Calu3 (cell line): ENCODE results near the gene PDS5A. TPM values are rescaled to one million over a fixed set of nuclear protein-coding genes. Genes with fewer than 3 reads are reported as not detected.
"Not testable (repeated sequence)": the region's sequence is repeated elsewhere in the genome, so short reads cannot be mapped to it uniquely, and the experiment has no call there.

ENCODE experiments used
- BruUV-seq: library from RNA; stranded (reverse); fragments of 400-500 nt; replicated peaks from 2 replicates; lab custom pipeline; 2021; lab: Mats Ljungman, UMichigan
- CTCF ChIA-PET: fragments of 300-600 bp; sonication (Branson Sonifier 250); formaldehyde crosslinking; loops from one replicate; lab custom pipeline; 2022; ENCODE audit warnings: antibody characterized with exemption; lab: Charles Lee
- DNase-seq: peaks from one replicate; pipeline ENCODE4 v3.0.0; 2022
- H3K27ac Mint-ChIP-seq: one replicate; pipeline ENCODE4 v1.8.0; 2022; ENCODE audit warnings: mixed read lengths; ENCODE audit not compliant: unreplicated experiment
- H3K27me3 Mint-ChIP-seq: one replicate; pipeline ENCODE4 v1.8.0; 2022; ENCODE audit warnings: mixed read lengths; ENCODE audit not compliant: unreplicated experiment
- H3K36me3 Mint-ChIP-seq: one replicate; pipeline ENCODE4 v1.8.0; 2022; ENCODE audit warnings: mild to moderate bottlenecking, moderate library complexity, mixed read lengths; ENCODE audit not compliant: insufficient read depth, unreplicated experiment
- H3K4me1 Mint-ChIP-seq: one replicate; pipeline ENCODE4 v1.8.0; 2022; ENCODE audit warnings: mild to moderate bottlenecking, low read depth, mixed read lengths; ENCODE audit not compliant: unreplicated experiment
- H3K4me3 Mint-ChIP-seq: one replicate; pipeline ENCODE4 v1.8.0; 2022; ENCODE audit warnings: mild to moderate bottlenecking, low read depth, moderate library complexity, mixed read lengths; ENCODE audit not compliant: unreplicated experiment
- H3K9me3 Mint-ChIP-seq: one replicate; pipeline ENCODE4 v1.8.0; 2022; ENCODE audit warnings: low read depth, mixed read lengths; ENCODE audit not compliant: unreplicated experiment
- intact Hi-C: fragments of 100-400 bp; cut with micrococcal nuclease; formaldehyde crosslinking; loops from one replicate; pipeline ENCODE4 v1.10.0; 2022; ENCODE audit not compliant: unreplicated experiment
- total RNA-seq: library from RNA; stranded (reverse); gene quantifications from 2 replicates; pipeline ENCODE4 v1.2.3, GENCODE V29; 2022
- TF ChIP-seq, protein P1 (sequence below): fragments of 200-600 bp; IDR thresholded peaks from one replicate; pipeline ENCODE4 v1.8.0; 2022; ENCODE audit warnings: antibody characterized with exemption; ENCODE audit not compliant: unreplicated experiment

Gene PDS5A
- total RNA-seq, 1 experiment from 2014 or later: 49.1 TPM

DNA sequence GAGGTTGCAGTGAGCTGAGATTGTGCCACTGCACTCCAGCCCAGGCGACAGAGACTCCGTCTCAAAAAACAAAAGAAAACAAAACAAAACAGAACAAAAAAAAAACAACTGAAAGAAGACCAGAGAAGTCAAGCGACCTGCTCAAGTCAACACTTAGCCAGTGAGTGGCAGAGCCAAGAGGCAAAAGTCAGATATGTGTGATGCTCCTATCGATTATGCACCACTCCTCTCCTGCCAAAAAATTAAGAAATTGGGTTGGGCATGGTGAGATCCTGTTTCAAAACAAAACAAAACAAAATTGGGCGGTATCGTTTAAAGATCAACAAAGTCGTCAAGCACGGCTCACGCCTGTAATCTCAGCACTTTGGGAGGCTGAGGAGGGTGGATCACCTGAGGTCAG is 137.7 kb downstream of the PDS5A start:
- H3K4me1 Mint-ChIP-seq: no peaks in the 10 kb centered on the region
- no TSS peak for BruUV-seq
- H3K4me3 Mint-ChIP-seq: no peak overlapping the region
- DNase-seq: no peak
- no peaks in the 10 kb centered on the region for H3K9me3 Mint-ChIP-seq
- peaks cover 25% of the 10 kb centered on the region for H3K36me3 Mint-ChIP-seq
- intact Hi-C loops: no loop called here
- CTCF ChIA-PET: no interaction called here
- TF ChIP-seq, protein P1, sequence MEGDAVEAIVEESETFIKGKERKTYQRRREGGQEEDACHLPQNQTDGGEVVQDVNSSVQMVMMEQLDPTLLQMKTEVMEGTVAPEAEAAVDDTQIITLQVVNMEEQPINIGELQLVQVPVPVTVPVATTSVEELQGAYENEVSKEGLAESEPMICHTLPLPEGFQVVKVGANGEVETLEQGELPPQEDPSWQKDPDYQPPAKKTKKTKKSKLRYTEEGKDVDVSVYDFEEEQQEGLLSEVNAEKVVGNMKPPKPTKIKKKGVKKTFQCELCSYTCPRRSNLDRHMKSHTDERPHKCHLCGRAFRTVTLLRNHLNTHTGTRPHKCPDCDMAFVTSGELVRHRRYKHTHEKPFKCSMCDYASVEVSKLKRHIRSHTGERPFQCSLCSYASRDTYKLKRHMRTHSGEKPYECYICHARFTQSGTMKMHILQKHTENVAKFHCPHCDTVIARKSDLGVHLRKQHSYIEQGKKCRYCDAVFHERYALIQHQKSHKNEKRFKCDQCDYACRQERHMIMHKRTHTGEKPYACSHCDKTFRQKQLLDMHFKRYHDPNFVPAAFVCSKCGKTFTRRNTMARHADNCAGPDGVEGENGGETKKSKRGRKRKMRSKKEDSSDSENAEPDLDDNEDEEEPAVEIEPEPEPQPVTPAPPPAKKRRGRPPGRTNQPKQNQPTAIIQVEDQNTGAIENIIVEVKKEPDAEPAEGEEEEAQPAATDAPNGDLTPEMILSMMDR: no peak
- no peak overlapping the region for H3K27ac Mint-ChIP-seq
- no peaks in the 10 kb centered on the region for H3K27me3 Mint-ChIP-seq

DNA sequence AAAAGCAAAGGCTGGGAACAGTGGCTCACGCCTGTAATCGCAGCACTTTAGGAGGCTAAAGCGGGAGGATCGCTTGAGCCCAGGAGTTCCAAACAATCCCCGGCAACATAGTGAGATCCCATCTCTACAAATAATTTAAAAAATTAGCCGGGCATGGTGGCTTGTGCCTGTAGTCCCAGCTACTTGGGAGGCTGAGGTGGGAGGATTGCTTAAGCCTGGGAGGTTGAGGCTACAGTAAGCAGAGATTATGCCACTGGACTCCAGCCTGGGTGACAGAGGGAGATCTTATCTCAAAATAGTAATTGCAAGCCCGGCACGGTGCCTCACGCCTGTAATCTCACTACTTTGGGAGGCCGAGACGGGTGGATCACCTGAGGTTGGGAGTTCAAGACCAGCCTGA is 139.3 kb downstream of the PDS5A start:
- H3K36me3 Mint-ChIP-seq: peaks cover 25% of the 10 kb centered on the region
- DNase-seq, H3K27ac Mint-ChIP-seq, BruUV-seq, H3K9me3 Mint-ChIP-seq, intact Hi-C loops, H3K27me3 Mint-ChIP-seq, H3K4me1 Mint-ChIP-seq, H3K4me3 Mint-ChIP-seq: not testable (repeated sequence)
- CTCF ChIA-PET: interaction anchor here (0.7 kb wide), 1 partner anchor 399 kb away, joined by 3 read pairs; no protein-coding TSS in a partner anchor

DNA sequence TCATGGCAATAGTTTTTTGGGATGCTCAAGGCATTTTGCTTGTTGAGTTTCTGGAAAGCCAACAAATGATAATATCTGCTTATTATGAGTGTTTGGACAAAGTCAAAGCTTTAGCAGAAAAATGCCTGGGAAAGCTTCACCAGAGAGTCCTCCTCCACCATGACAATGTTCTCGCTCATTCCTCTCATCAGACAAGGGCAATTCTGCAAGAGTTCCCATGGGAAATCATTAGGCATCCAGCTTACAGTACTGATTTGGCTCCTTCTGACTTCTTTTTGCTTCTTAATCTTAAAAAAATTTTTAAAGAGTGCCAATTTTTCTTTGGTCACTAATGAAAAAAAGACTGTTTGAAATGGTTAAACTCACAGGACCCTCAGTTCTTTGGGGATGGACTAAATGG is 143.4 kb downstream of the PDS5A start:
- no peak overlapping the region for H3K4me3 Mint-ChIP-seq

DNA sequence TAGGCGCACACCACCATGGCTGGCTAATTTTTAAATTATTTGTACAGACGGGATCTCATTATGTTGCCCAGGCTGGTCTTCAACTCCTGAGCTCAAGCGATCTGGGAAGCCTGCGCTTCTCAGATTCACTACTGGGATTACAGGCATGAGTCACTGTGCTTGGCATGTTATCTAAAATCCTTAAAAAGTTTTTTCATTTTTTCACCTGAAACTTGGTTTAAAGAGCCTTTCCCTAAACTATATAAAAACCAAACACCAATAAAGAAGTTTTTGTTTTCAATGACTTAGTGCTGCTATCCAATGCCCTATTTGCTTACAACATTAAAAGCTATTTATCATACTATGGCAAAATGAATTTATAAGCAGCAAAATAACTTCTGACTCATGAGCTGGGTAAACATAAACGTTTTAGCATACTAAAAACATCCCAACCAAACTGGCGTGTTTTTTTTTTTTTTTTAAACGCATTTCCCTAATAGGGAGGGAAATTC is 151.9 kb downstream of the PDS5A start:
- CTCF ChIA-PET: no interaction called here
- no peak for DNase-seq
- H3K27me3 Mint-ChIP-seq: no peaks in the 10 kb centered on the region
- no TSS peak for BruUV-seq
- TF ChIP-seq, protein P1: no peak
- H3K4me3 Mint-ChIP-seq: no peak overlapping the region
- intact Hi-C loops: no loop called here
- H3K9me3 Mint-ChIP-seq: no peaks in the 10 kb centered on the region
- peaks cover 10% of the 10 kb centered on the region for H3K4me1 Mint-ChIP-seq
- peaks cover 4% of the 10 kb centered on the region for H3K36me3 Mint-ChIP-seq
- no peak overlapping the region for H3K27ac Mint-ChIP-seq

More for the DNA sequence above, 143.4 kb downstream of the PDS5A start:
- Mint-ChIP-seq H3K9me3 (no peaks in the 10 kb centered on the region), H3K27ac (no peak overlapping the region), H3K27me3 (no peaks in the 10 kb centered on the region), H3K4me1 (no peaks in the 10 kb centered on the region), H3K36me3 (peaks cover 14% of the 10 kb centered on the region)
- TF ChIP-seq, protein P1: no peak
- no TSS peak for BruUV-seq
- intact Hi-C loops: no loop called here
- no peak for DNase-seq
- CTCF ChIA-PET: no interaction called here

DNA sequence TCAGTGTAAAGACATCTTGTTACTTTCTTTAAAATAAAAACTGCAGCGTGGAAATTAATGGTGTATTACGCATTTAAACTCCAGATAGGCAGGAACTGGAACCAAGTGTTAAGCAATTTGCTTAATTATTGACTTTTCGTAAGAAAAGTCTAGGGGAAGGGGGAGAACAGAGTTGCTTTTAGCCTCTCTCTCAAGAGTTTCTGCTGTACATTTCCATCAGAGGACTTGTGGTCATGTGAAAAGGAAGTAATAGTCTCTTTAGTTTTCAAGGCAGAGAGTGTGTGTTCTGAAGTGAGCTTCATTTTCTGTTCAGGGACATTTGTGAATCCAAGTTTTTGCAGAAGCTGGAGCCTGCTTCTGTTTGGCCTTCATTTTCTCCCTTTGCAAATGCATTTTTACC is 152.6 kb downstream of the PDS5A start:
- peaks cover 10% of the 10 kb centered on the region for H3K4me1 Mint-ChIP-seq
- no peak overlapping the region for H3K4me3 Mint-ChIP-seq
- H3K36me3 Mint-ChIP-seq: peaks cover 4% of the 10 kb centered on the region
- no peaks in the 10 kb centered on the region for H3K27me3 Mint-ChIP-seq
- H3K27ac Mint-ChIP-seq: no peak overlapping the region
- H3K9me3 Mint-ChIP-seq: no peaks in the 10 kb centered on the region
- no TSS peak for BruUV-seq
- CTCF ChIA-PET: no interaction called here
- TF ChIP-seq, protein P1: no peak
- intact Hi-C loops: no loop called here
- DNase-seq: no peak
